GM20431 (cell line): ENCODE measurements around the gene PPCDC.

Source experiments
- in situ Hi-C: fragments of 300-500 bp; cut with MseI, MboI; formaldehyde crosslinking; loops from one replicate; pipeline ENCODE4 v1.15.0; 2020; ENCODE audit warnings: low sequenced_read_pairs; ENCODE audit not compliant: unreplicated experiment

Gene PPCDC

DNA sequence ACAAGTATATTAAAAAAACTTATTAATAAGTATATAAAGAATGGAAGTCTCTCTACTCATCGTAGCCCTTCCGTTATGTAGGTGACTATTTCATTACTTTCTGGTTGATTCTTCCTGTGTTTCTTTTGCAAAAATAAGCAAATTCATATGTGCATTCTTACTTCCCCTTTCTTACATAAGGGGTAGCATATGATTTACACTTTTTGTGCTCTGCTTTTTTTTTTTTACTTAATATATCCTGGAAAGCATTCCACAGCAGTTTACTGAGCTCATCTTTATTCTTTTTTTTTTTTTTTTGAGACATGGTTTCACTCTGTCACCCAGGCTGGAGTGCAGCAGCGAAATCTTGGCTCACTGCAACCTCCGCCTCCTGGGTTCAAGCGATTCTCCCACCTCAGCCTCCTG lies 15.2 kb upstream of the PPCDC start:
- in situ Hi-C loops = loop anchor here (25.0 kb wide), 1 partner anchor 654 kb away; no protein-coding TSS in a partner anchor

DNA sequence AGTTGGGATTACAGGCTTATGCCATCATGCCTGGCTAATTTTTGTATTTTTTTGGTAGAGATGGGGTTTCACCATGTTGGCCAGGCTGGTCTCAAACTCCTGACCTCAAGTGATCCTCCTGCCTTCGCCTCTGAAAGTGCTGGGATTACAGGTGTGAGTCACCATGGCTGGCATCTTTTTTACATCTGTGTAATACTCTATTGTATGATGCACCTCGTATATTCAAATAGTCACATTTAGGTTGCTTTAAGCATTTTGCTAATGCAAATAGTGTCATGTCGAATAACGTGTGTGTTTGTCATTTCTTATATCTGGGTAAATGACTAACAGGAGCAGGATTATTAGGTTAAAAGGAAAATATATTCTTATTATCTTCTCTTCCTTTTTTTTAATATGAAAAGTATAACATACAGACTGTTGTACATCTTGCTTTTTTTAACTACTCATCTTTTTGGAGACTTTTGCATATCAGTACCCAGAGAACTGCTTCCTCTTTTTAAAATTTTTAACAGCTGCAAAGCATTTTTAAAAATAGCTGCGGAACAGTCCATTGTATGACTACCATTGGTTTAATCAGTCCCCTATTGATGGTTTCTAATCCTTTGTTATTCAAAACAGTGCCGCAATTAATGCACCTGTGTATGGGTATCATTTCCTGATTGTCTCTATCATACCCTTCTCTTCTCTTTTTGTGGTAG lies 14.6 kb upstream of the PPCDC start:
- in situ Hi-C loops = loop anchor here (25.0 kb wide), 1 partner anchor 654 kb away; no protein-coding TSS in a partner anchor

DNA sequence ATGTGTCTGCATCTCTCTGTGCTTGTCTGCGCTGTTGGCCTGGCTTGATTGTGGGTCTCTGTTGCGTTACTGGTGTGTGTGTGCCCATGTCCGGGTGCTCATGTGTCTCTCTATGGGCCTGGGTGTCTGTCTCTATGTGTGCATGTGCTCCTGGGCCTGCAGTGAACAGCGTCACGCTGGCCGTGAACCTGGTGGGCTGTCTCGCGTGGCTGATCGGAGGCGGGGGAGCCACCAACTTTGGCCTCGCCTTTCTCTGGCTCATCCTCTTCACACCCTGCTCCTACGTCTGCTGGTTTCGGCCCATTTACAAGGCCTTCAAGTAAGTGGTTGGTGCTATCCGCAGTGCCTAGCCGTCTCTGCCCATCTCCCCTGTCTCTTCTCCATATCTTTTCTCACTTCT lies 7.0 kb upstream of the PPCDC start:
- in situ Hi-C loops = loop anchor here (25.0 kb wide), 1 partner anchor 646 kb away; no protein-coding TSS in a partner anchor

DNA sequence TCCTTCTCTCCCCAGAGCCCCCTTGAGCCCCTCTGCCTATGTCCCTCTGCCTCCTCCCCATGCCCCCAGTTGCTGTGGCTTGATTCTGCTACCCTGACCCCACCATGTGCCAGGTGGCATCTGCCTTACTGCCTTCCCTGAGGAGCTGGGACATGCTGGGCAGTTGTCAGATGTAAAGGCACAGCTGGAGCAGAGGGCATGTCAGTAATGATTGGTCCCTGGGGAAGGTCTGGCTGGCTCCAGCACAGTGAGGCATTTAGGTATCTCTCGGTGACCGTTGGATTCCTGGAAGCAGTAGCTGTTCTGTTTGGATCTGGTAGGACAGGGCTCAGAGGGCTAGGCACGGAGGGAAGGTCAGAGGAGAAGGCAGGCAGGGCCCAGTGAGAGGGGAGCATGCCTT lies 3.5 kb upstream of the PPCDC start:
- in situ Hi-C loops = loop anchor here (10.0 to 25.0 kb wide), 2 partner anchors 295 to 642 kb away; no protein-coding TSS in a partner anchor

DNA sequence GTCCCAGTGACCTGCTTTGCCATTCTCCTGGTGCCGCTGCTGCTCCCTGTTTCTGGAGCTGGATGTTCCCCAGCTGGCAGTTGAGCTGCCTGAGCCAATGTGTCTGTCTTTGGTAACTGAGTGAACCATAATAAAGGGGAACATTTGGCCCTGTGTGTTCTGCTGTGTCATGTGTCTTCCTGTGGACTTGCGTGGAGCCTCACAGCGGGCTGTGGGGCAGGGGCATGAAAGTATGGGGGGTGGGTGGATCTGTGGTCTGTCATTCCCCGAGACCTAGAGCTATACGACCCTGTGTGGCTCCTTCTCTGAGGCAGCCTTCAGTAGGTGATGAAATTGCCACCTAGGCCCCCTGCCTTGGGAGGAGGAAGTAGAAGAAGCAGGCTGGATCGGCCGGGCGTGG lies 2.0 kb upstream of the PPCDC start:
- in situ Hi-C loops = loop anchor here (10.0 to 25.0 kb wide), 2 partner anchors 293 to 641 kb away; no protein-coding TSS in a partner anchor

DNA sequence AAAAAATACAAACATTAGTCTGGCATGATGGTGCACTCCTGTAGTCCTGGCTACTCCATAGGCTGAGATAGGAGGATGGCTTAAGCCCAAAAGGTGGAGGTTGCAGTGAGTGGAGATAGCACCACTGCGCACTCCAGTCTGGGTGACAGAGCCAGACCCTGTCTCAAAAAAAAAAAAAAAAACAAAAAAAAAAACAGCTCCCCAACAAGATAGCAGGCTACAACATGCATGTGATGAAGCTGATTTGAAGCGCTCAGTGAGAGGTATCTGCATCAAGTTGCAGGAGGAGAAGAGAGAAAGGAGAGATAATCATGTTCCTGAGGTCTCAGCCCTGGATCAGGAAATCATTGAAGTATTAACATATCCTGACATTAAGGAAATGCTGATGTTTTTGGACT lies 608 bp upstream of the PPCDC start:
- in situ Hi-C loops = loop anchor here (10.0 to 25.0 kb wide), 2 partner anchors 292 to 640 kb away; no protein-coding TSS in a partner anchor

DNA sequence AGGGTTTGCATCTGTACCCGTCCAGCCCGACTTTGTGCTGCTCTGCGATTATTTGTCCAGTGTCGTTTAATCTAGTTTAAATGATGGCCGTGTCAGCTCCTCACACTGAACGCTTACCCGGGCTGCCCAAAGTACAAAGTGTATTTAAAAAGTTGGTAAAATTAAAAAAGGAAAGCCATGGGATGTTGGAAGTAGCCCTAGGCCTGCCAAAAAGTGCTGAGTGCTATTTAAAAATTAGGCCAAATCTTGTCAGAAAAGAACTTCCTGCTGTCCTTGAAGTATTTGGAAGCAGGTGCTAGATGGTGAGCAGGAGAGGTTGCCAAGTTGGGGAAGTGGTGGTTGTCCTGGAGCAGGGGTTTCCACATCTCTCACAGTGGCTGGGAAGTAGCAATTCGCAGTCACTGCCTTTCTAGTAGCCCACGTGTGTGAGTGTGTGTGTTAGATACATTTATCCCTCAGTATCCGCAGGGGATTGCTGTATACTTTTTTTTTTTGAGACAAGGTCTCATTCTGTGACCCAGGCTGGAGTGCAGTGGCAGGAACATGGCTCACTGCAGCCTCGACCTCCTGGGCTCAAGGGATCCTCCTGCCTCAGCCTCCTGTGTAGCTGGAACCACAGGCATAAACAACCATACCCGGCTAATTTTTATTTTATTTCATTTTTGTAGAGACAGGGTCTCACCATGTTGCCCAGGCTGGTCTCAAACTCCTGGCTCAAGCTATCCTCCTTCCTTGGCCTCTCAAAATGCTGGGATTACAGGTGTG lies 664 bp downstream of the PPCDC start:
- in situ Hi-C loops = loop anchor here (10.0 to 25.0 kb wide), 2 partner anchors 291 to 638 kb away; no protein-coding TSS in a partner anchor

DNA sequence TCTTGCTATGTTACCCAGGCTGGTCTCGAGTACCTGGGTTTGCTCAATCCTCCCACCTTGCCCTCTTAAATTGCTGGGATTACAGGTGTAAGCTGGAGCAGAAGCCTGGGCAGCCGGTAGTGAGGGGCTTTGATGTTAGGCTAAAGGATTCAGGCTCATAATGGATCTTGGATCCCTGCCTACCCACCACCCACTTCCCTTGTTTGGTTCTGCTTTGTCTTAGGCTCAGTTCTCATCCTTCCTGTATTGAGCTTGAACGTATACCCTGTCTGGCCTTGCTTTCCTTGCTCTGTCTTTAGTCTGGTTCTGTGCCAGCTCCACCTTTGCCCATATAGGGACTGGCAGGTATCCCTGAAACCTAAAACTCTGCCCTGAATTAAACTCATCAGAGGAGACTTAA lies 1.7 kb downstream of the PPCDC start:
- in situ Hi-C loops = loop anchor here (10.0 kb wide), 1 partner anchor 290 kb away; no protein-coding TSS in a partner anchor

DNA sequence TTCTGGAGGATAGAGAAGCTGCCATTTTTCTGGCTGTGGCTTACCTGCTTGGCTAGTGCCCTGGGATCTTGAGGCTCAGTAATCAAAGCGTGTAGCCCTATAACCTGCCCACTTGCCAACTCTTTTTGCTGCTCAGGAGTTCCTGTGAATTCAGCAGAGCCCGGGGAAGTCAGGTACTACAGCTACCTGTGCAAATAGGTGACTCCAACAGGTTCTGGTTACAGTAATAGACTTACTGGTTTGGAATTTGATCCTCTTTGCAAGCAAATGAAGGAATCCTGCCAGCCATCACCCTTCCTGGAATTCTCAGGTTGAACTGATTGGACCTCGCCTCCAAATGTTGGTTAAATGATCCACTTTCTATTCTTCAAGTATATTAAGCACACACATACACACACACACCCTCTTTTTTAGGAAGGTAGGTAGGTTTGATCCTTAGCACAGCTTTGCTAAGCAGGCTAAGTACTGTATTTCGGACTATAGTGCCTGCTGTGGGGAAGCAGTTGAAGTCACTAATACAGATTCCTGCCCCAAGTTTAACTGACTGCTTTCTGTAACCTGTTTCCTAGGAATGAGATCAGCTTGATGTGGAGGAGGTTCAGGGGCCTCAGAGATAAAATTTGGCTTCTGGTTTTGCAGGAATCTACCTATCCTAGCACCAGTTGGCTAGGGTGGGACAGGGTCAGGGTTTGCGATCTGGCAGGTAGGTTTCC lies 2.3 kb downstream of the PPCDC start:
- in situ Hi-C loops = loop anchor here (10.0 kb wide), 1 partner anchor 289 kb away; no protein-coding TSS in a partner anchor

DNA sequence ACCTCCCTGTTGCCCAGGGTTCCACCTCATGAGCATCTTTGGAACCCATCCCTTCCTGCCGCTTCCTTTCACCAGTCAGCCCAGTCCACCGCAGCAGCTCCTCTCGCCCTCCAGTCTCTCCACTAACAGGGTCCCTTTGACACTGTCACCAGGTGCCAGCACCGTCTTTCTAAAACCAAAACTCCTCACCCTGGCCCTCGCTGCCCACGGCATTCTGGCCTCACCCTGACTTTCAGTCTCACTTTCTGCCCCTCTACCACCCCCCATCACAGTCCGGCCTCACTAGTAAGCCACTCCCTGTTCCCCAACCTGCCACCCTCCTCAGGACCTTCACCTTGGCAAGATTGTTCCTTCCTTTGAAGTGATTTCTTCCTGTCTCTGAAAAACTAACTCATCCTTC lies 4.2 kb downstream of the PPCDC start:
- in situ Hi-C loops = loop anchor here (10.0 kb wide), 1 partner anchor 287 kb away; no protein-coding TSS in a partner anchor

DNA sequence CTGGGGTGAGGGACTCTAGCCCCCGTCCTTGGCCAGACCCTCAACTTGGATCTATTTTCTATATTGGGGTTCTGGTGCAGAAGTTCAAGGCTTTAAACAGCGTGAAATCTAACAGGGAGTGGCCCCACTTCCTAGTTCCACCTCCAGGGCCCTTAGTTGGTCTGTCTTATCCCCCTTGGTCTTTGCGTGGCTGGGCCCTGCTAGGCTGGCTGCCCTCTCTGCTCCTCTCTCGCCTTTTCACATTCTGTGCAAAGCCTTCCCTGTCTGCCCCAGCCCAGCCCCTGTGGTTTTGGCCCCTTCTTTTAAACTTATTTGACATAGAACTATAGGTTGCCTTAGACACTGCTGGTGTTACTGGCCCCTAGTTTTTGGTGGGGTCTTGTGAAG lies 5.6 kb downstream of the PPCDC start:
- in situ Hi-C loops = loop anchor here (10.0 kb wide), 1 partner anchor 286 kb away; no protein-coding TSS in a partner anchor

DNA sequence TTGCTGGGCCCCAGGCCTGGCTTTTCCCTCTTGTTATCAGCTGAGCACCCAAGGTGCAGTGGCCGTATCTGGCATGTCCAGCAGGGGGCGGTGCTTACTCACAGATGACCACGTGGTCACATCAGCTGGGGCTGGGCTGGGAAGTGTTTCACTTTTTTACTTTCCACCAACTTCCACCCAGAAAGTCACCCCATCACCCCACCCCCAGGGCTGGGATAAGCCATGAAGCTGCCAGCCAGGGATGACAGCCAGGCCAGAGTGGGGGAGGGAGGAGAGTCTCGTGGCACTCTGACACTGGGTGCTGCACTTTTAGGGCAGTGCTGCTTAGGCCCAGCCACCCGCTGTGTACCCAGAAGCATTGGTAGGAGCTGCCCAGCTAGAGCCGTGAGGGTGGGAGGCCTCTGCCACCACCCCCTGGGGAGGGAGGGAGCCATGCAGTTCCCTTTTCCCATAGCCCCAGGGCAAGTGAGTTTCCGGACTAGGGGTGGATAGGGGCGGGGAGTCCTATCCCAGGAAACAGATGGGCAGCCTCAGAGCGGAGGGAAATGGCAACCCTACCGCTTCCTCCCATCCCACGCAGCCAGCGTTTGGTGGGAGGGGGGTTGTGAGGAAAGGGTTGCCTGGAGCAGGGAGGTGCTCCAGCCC lies 6.1 kb downstream of the PPCDC start:
- in situ Hi-C loops = loop anchor here (10.0 kb wide), 2 partner anchors 175 to 285 kb away; partner anchors contain the start of gene C15orf39

DNA sequence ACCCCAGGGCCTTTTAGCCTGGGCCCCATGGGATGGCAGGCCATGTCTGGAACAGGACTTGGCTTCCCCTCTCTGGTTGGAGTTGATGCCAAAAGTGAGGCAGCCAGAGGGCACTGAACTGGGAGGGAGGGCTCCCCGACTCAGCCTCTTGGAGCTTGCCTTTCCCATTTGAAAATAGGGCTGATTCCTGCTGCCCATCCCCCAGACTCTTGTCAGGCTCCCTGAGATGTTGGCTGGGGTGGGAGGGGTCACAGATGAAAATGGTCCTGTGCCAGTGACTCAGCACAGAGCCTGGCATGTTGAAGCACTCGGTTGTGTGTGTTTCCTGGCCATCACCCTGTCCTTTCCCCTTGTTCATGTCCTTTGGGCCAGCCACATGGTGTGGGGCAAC lies 6.6 kb downstream of the PPCDC start:
- in situ Hi-C loops = loop anchor here (10.0 kb wide), 1 partner anchor 175 kb away; the partner anchor contains the start of gene C15orf39

DNA sequence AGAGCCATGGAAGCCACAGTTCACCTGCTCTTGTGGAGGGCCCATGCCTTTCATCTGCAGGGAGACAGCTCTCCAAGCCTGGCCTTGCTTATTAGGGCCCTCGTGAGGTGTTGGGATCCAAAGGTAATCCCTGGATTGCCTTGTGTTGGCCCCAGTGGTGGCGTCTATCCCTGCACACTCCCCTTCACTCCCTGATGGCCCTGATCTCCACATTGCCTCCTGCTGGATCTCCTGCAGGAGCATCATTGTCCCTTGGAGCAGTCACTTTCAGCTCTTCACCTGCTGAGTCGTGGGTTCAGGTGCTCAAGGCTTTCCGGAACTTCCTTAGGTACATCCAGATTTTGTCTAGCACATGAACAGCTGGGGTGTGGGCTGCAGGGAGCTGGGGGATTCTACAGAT lies 7.0 kb downstream of the PPCDC start:
- in situ Hi-C loops = loop anchor here (10.0 kb wide), 1 partner anchor 174 kb away; the partner anchor contains the start of gene C15orf39

DNA sequence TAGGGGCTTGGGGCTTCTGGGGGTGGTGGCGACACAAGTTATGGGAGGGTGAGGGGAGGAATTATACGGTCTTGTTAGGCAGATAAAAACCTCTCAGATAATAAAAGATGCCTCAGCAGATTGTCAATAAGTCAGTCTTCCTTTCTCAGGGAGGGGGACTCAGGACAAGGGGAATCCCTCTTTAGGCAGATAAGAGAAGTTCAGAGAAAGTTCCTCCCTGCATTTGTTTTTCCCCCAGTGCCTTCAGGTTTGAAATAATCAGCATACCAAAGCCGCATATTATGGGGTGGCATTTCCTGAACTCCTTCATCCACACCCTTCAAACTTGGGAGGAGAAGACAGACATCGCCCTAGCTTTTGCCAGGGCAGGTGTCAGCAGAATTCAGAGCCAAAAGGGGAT lies 8.5 kb downstream of the PPCDC start:
- in situ Hi-C loops = loop anchor here (10.0 kb wide), 1 partner anchor 173 kb away; the partner anchor contains the start of gene C15orf39

DNA sequence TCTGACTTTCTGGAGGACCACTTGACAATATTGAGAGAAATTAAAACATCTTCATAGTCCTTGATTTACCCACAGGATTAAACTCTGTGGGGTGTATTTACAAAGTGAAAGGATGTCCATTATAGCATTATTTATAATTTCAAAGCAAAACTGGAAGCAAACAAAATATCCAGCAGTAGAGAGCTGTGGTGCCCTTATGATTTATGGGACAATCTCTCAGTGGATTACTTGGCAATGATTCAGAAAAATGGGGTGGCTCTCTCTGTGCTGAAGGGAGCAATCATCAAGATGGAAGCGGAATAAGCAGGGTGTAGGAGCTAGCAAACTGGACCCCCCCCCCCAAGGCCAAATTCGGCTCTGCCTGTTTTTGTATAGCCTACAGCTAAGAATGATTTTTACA lies 9.0 kb downstream of the PPCDC start:
- in situ Hi-C loops = loop anchor here (10.0 kb wide), 1 partner anchor 172 kb away; the partner anchor contains the start of gene C15orf39

DNA sequence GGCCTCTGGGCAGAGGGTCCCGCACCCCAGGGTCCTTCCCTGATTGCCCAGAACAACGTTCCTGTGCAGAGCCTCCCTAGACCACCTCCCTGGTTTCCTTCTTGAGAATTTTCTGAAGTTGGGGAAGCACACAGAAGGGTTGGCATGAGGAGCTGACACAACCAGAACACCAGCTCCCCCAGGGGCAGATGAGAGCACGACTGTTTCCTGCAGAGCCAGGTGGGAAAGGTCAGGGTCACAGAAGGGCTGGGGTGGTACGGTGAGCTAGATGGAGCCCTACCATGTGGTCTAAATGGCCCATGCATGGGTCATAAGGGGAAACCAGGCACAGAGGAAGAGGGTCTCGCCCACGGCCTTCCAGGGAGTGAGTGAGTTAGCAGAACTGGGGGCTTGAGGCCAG lies 10.4 kb downstream of the PPCDC start:
- in situ Hi-C loops = loop anchor here (10.0 kb wide), 1 partner anchor 171 kb away; the partner anchor contains the start of gene C15orf39

DNA sequence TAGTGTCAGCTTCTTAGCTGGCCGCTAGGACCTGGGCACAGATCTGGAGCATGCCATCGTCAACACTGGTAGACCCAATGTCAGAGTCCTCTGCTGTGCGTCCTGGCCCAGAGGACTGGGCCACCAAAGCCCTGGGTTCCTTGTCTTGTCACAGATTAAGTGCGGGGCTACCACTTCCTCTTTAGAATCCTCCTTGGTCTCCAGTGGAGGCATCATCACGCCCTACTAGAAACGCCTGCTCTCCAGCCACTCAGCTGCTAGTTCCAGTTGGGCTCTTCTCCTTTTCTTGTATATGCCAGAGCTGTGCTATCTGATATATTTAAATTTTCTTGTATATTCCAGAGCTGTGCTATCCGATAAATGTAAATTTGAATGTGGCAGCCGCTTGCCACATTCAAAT lies 11.2 kb downstream of the PPCDC start:
- in situ Hi-C loops = loop anchor here (10.0 kb wide), 1 partner anchor 170 kb away; the partner anchor contains the start of gene C15orf39

DNA sequence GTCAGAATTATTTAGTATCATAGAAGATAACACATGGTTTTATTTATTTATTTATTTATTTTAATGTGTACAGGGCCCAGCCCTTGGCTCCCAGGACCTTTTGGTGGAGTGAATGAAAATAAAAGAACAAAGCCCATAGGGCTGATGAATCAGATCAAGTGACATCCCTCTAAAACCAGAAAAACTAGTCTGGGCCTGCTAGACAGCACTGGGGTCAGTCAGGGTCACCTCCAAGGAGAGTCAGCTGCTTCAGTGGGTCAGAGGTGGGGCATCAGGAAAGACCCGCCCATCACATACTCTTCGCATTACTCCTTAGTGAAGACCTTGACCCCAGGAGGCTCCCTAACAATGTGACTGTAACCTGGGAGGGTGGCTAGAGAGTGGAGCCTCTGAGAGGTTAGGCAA lies 12.8 kb downstream of the PPCDC start:
- in situ Hi-C loops = loop anchor here (10.0 kb wide), 1 partner anchor 169 kb away; the partner anchor contains the start of gene C15orf39
